Activated naive CD4-positive, alpha-beta T cell treated with anti-CD3 and anti-CD28 coated beads, Interleukin-2, amount 10 ng/mL, durations not matched to agents 7 days and 5 days (primary cell): ENCODE data around the gene PHACTR1.

ENCODE experiments used
- CTCF ChIA-PET: fragments of 350-600 bp; sonication (Branson Sonifier 250); formaldehyde crosslinking; loops from one replicate; lab custom pipeline; 2021; ENCODE audit warnings: antibody characterized with exemption; lab: Charles Lee
- DNase-seq: peaks from one replicate; pipeline ENCODE4 v3.0.0-alpha.2; 2020
- H3K27ac Mint-ChIP-seq: one replicate; pipeline ENCODE4 v1.8.0; 2021; ENCODE audit warnings: mild to moderate bottlenecking, moderate library complexity, mixed read lengths
- H3K27me3 Mint-ChIP-seq: one replicate; pipeline ENCODE4 v1.8.0; 2021; ENCODE audit warnings: mild to moderate bottlenecking, mixed read lengths
- H3K36me3 Mint-ChIP-seq: one replicate; pipeline ENCODE4 v1.8.0; 2021; ENCODE audit warnings: mixed read lengths
- H3K4me1 Mint-ChIP-seq: one replicate; pipeline ENCODE4 v1.8.0; 2021; ENCODE audit warnings: mixed read lengths
- H3K4me3 Mint-ChIP-seq: one replicate; pipeline ENCODE4 v1.8.0; 2021; ENCODE audit warnings: mild to moderate bottlenecking, moderate library complexity, mixed read lengths
- H3K9me3 Mint-ChIP-seq: one replicate; pipeline ENCODE4 v1.8.0; 2021; ENCODE audit warnings: mixed read lengths

PHACTR1 gene

DNA sequence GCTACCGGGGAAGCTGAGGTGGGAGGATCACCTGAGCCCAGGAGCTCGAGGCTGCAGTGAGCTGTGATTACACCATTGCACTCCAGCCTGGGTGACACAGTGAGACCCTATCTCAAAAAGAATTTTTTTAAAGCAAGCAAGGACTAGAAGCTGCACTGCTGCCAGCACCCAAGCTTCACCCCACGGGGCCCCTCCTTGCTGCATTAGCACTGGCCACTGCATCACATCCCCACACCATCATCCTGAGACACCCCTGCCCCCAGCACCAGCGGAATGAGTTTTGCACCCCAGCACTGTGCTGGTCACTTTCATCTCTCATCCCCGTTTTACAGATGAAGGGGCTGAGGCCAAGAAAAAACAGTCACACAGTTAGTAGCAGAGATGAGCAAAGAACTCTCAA, 580.8 kb downstream of the PHACTR1 start:
- CTCF ChIA-PET = interaction anchor here (0.6 kb wide), 2 partner anchors 282 to 377 kb away, joined by 3 read pairs; no protein-coding TSS in a partner anchor
- DNase-seq = no peak
- Mint-ChIP-seq H3K9me3 (no peaks in the 10 kb centered on the region), H3K27me3 (no peaks in the 10 kb centered on the region), H3K4me3 (no peak overlapping the region), H3K4me1 (peaks cover 3% of the 10 kb centered on the region), H3K36me3 (peaks cover 25% of the 10 kb centered on the region), H3K27ac (no peak overlapping the region)

DNA sequence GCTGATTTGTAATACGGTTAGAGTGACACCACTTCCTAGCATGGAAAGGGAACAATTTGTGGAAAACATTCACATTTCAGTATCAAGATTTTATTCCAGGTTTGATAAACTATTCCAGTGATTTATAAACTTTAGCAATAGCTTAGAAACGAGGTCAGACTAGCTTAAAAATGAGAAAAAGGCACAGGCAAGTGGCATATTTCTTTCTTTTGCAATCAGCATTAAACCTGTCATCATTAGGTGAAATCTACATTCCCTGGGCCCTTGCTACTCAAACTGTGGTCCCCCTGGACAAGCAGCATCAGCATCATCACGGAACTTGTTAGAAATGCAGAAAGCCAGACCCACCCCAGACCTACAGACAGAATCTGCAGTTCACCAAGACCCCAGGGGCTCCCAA, 581.9 kb downstream of the PHACTR1 start:
- Mint-ChIP-seq H3K4me1 (peaks cover 13% of the 10 kb centered on the region), H3K9me3 (no peaks in the 10 kb centered on the region), H3K27me3 (no peaks in the 10 kb centered on the region), H3K4me3 (no peak overlapping the region), H3K36me3 (peaks cover 30% of the 10 kb centered on the region), H3K27ac (no peak overlapping the region)
- CTCF ChIA-PET = no interaction called here
- no peak for DNase-seq

DNA sequence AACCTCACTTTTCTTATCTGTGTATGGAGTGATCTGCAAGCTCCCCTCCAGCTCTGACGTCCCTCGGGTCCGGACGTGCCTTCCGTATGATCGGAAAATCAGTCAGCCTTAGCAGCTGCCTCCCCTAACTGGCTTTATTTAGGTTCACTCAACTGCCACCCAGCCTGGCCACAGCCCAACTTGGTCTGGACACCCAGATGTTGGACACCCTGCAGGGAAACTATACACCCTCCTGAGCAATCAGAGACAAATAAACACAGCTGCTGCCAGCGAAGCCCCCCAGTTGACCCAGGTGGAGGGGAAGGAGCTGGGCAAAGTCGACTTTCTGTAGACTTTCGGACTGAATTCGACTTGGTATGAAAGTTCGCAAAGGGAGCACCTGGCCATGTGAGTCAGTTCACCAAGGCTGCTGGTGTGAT, 582.8 kb downstream of the PHACTR1 start:
- DNase-seq = no peak
- H3K4me3 Mint-ChIP-seq = no peak overlapping the region
- H3K36me3 Mint-ChIP-seq = peaks cover 27% of the 10 kb centered on the region

DNA sequence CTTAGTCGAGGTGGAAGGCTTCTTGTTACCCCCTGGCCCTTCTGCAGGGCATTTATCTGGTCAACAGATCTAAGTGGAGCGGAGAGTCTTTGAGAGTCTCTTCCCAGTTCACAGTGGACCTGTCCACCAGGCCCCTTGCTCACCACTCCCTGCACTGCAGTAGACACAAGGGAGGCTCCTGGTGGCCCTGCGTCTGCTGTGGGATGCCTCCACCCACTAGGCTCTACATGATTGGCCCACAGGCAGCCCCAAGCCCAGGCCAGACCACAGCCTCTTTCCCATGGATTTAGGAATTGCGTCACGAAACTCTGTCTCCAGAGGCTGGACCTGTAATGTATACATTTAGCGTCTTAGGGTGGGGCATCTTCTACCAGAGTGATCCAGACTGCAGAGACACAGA, 583.4 kb downstream of the PHACTR1 start:
- CTCF ChIA-PET = no interaction called here
- no peaks in the 10 kb centered on the region for H3K9me3 Mint-ChIP-seq
- H3K27ac Mint-ChIP-seq = no peak overlapping the region
- H3K4me1 Mint-ChIP-seq = peaks cover 23% of the 10 kb centered on the region
- peaks cover 24% of the 10 kb centered on the region for H3K36me3 Mint-ChIP-seq
- H3K4me3 Mint-ChIP-seq = no peak overlapping the region
- DNase-seq = no peak
- H3K27me3 Mint-ChIP-seq = no peaks in the 10 kb centered on the region

More for the DNA sequence above, 582.8 kb downstream of the PHACTR1 start:
- Mint-ChIP-seq H3K27me3 (no peaks in the 10 kb centered on the region), H3K4me1 (peaks cover 21% of the 10 kb centered on the region), H3K9me3 (no peaks in the 10 kb centered on the region), H3K27ac (no peak overlapping the region)
- CTCF ChIA-PET = no interaction called here

DNA sequence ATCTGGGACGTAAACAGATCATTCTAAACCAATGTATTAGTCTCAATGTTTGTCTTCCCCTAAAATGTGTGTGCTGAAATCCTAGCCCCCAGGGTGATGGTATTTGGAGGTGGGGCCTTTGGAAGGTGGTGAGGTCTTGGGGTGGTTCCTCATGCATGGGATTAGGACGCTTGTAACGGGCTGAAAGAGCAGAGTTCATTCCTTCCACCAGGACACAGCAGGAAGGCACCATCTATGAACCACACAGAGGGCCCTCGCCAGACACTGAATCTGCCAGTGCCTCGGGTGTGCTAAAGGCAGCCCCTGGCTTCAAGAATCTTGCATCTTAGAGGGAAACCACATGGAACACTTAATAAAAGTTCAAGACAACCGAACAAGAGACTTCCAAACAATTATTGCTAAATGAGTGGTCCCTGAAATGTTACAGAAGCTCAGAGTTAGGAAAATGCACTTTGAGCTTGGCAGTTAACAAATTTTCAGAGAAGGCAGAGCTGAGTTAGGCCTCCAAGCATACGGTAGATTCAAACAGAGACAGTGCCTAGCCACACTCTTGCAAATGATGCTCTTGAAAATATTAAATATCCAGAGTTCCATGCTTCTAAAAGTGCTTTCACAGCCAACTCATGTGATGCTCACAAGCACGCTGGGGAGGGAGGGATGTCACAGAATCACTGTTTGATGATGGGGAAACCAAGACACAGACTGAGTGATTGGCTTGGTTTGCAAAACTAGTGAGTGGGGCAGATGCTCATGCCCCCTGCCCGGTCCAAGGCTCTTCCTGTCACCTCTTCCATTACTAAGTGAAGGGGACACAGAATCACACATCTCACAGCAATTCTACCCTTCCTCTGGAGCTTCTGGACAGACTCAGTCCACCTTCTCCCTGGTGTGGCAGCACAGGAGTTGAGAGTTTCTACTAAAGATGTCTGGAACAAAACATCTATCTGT, 584.4 kb downstream of the PHACTR1 start:
- Mint-ChIP-seq H3K27ac (no peak overlapping the region), H3K4me3 (no peak overlapping the region), H3K36me3 (peaks cover 22% of the 10 kb centered on the region), H3K9me3 (no peaks in the 10 kb centered on the region), H3K27me3 (no peaks in the 10 kb centered on the region), H3K4me1 (peaks cover 23% of the 10 kb centered on the region)
- CTCF ChIA-PET = no interaction called here
- no peak for DNase-seq

DNA sequence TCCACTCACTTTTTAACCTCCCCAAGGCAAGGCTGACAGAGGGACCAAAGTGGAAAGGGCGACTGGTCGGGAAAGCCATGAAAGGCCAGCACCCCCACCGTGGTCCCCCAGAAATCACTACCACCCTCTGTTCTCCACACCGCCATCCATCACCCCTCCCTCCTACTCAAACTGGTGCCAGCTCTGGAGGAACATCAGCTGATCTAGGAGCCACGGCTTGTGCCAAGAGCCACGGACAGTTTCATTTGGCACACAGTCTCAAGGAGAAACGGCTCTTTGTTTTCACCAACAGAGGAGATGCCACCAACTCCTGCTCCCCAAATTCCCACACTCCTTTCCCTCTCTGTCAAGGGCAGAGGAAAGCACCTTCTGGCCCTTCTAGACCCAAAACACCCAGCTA, 585.7 kb downstream of the PHACTR1 start:
- peak overlapping the region; percentile 80 for H3K27ac Mint-ChIP-seq
- DNase-seq = no peak
- H3K36me3 Mint-ChIP-seq = peaks cover 29% of the 10 kb centered on the region
- H3K4me1 Mint-ChIP-seq = peaks cover 23% of the 10 kb centered on the region
- no peaks in the 10 kb centered on the region for H3K27me3 Mint-ChIP-seq
- no peaks in the 10 kb centered on the region for H3K9me3 Mint-ChIP-seq
- no peak overlapping the region for H3K4me3 Mint-ChIP-seq
- CTCF ChIA-PET = interaction anchor here (1.3 kb wide), 1 partner anchor 29 kb away, joined by 9 read pairs; no protein-coding TSS in a partner anchor

DNA sequence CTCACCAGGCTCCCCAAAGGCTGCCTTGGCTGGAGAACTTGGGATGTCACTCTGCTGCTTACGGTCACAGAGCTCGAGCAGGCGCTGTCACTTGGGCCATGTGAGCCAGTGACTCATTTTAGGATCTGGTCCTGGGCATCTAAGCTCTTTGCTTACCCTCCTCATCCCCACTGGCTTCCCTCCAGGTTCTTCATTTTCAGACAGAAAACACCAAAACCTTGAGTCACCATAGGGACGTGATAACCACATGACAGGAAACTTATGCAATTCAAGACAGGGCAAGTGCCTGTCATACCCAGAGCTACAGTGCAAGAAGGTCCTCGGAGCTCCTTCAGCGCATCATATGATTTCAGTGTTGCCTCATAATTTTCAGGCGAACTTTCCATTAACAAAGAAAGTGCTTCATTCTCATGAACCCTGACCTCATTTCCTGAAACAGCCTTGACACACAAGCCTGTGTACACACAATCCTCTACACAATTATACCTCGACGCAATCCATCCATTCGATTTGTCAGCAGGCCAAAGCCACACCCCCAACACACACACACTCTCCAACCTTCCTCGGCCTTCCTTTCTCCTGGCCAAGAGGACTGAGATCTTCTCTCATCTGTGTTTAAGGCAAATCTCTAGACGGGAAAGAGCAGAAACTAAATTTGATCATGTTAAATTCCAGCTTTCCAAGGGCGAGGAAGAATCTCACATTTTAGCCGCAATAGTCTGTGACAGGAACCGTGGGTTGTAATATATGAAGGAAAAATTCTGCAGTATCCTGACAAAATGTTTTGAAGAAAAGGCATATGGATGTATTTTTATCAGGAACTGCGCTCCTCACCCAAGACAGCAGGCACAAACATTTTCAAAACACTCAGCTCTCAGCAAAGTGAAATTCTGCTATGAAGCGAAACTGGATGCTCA, 586.4 kb downstream of the PHACTR1 start:
- Mint-ChIP-seq H3K27ac (peak overlapping the region; percentile 80), H3K27me3 (no peaks in the 10 kb centered on the region), H3K4me3 (no peak overlapping the region), H3K36me3 (peaks cover 33% of the 10 kb centered on the region), H3K4me1 (peaks cover 23% of the 10 kb centered on the region), H3K9me3 (no peaks in the 10 kb centered on the region)
- DNase-seq = peak; percentile 37
- CTCF ChIA-PET = interaction anchor here (1.0 to 1.3 kb wide), 2 partner anchors 9 to 28 kb away, joined by 3 to 9 read pairs; no protein-coding TSS in a partner anchor

DNA sequence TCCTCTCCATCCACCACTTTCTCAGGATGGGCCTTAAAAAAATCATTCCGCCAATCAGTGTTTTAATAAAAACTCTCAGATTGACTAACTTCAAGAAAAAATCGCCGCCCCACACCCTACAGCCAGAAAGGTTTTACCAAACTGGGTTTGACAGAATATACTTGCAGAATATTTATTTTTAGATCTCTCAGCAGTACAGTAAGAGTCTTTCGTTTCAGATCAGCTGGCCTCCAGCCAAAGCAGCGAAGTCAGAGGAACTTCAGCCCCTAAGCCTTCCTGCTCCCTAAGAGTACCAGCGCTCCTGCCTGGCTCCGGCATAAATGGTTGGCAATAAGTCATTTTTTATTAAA, 587.1 kb downstream of the PHACTR1 start:
- Mint-ChIP-seq H3K36me3 (peaks cover 36% of the 10 kb centered on the region), H3K4me1 (peaks cover 23% of the 10 kb centered on the region), H3K27ac (no peak overlapping the region), H3K27me3 (no peaks in the 10 kb centered on the region), H3K9me3 (no peaks in the 10 kb centered on the region), H3K4me3 (no peak overlapping the region)
- DNase-seq = no peak
- CTCF ChIA-PET = interaction anchor here (1.0 to 1.3 kb wide), 2 partner anchors 10 to 27 kb away, joined by 3 to 9 read pairs; no protein-coding TSS in a partner anchor

DNA sequence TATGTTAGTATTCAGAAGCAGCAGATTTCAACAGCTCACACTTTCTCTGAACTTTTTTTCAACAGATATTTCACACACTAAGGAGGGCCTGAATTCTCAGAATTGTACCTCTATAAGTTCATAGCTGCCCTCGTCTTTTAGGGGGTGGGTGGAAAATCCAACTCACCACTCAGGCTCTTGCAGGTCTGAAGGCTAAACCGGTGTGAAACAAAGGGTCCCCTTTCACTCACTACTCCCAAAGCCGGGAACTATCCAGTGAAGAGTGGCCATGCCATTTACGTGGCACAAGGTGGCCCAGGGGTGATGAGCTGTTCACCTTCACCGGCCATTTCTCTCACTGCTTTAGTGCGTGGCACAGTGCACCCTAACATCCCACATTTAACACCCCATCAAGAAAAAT, 587.5 kb downstream of the PHACTR1 start:
- H3K4me3 Mint-ChIP-seq = no peak overlapping the region
- peaks cover 40% of the 10 kb centered on the region for H3K36me3 Mint-ChIP-seq
- H3K9me3 Mint-ChIP-seq = no peaks in the 10 kb centered on the region
- CTCF ChIA-PET = interaction anchor here (1.0 kb wide), 1 partner anchor 10 kb away, joined by 3 read pairs; no protein-coding TSS in a partner anchor
- no peaks in the 10 kb centered on the region for H3K27me3 Mint-ChIP-seq
- no peak for DNase-seq
- H3K4me1 Mint-ChIP-seq = peaks cover 23% of the 10 kb centered on the region
- no peak overlapping the region for H3K27ac Mint-ChIP-seq

DNA sequence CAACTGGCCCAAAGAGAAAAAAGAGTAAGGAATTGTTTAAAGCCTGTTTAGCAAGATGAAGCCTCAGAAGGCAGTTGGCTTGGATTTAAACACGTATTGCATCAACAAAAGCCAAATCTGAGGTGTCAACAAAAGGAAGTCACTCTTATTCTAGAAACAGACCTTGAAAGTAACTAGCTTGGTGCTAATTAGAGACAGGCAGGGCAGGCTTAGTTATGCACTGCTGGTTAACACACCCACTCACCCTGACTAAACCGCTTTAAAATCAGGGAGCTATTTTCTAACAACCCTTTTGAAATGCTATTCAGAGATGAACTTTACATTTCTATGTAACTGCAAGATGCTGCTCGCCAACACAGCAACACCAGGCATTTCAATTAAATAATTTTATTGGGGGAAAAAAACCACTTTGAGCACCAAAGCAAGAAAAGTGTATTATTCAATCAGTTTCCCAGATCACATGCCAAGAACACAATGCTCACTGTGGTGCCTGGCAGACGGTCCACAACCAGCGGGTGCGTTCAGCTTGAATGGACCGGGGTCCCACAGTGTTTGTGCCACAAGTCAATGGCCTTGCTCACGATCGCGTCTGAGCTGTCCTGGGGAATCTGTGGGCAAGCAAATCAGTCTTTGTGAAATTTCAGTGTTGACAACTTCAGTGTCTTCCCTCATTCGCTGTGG, 588.2 kb downstream of the PHACTR1 start:
- H3K4me3 Mint-ChIP-seq = no peak overlapping the region
- CTCF ChIA-PET = interaction anchor here (1.0 kb wide), 1 partner anchor 11 kb away, joined by 3 read pairs; no protein-coding TSS in a partner anchor
- no peak for DNase-seq
- H3K9me3 Mint-ChIP-seq = no peaks in the 10 kb centered on the region
- peaks cover 23% of the 10 kb centered on the region for H3K4me1 Mint-ChIP-seq
- no peak overlapping the region for H3K27ac Mint-ChIP-seq
- no peaks in the 10 kb centered on the region for H3K27me3 Mint-ChIP-seq
- peaks cover 44% of the 10 kb centered on the region for H3K36me3 Mint-ChIP-seq

DNA sequence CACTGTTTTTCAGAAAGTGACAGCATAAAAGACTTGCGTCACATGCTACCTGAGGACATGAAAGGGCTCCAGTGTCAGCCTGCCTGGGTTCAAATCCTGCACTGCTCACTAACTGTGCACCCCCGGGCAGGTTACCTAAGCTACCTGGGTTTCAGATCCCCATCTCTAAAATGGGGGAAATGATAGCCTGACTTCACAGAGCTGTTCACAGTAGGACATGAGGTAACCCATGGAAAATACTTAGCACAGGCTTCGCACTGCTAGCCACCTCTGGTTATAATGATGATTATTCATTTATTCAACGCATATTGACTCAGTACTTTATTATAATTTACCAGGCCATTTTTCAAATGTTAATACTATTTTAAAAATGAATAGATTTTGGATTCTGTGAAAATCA, 588.7 kb downstream of the PHACTR1 start:
- H3K4me3 Mint-ChIP-seq = no peak overlapping the region
- peaks cover 46% of the 10 kb centered on the region for H3K36me3 Mint-ChIP-seq
- CTCF ChIA-PET = no interaction called here
- peaks cover 23% of the 10 kb centered on the region for H3K4me1 Mint-ChIP-seq
- H3K9me3 Mint-ChIP-seq = no peaks in the 10 kb centered on the region
- DNase-seq = no peak
- H3K27me3 Mint-ChIP-seq = no peaks in the 10 kb centered on the region
- H3K27ac Mint-ChIP-seq = no peak overlapping the region

DNA sequence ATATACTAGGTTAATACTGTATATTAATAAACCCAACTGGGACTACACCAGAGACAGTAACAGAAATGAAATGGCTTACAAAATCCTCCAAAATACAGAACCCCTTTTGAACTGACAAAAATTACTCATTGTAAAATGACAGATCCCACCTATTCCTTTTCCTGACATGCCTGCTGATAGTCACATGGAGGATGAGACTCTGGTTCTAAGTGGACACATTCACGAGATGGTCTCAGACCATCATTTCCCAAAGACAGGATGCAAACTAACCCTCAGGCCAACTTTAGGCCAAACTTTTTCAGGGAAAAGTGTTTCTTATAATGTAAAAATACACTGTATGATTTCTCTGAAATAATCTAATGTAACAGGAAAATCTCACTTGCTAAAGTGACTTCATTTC, 589.2 kb downstream of the PHACTR1 start:
- H3K9me3 Mint-ChIP-seq = no peaks in the 10 kb centered on the region
- CTCF ChIA-PET = no interaction called here
- DNase-seq = no peak
- no peak overlapping the region for H3K27ac Mint-ChIP-seq
- H3K4me1 Mint-ChIP-seq = peaks cover 23% of the 10 kb centered on the region
- H3K36me3 Mint-ChIP-seq = peaks cover 45% of the 10 kb centered on the region
- H3K27me3 Mint-ChIP-seq = no peaks in the 10 kb centered on the region
- no peak overlapping the region for H3K4me3 Mint-ChIP-seq

DNA sequence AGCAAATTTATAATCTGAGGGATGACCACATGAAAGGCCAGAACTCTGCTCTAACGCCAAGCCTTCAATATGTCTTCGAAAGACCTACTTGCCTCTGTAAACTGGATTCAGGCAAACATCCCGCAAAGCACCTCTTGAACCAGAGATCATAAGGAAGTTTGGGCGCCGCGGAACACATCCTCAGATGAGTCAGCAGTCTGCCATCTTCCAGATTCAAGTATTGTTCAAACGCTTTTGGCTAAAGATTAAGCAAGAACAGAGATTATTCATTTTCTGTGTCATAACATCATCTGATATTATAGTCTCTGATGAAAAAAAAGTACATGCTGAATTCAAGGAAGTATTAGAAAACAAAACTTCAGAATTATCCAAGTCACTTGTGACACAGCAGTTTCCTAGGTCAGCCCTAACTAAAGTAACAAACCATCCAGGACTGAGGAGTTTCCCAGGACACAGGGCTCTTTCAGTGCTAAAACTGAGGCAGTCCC, 591.0 kb downstream of the PHACTR1 start:
- no peak for DNase-seq
- H3K4me3 Mint-ChIP-seq = no peak overlapping the region
- CTCF ChIA-PET = no interaction called here

More for the DNA sequence above, 591.0 kb downstream of the PHACTR1 start:
- Mint-ChIP-seq H3K4me1 (peaks cover 18% of the 10 kb centered on the region), H3K27ac (no peak overlapping the region), H3K9me3 (no peaks in the 10 kb centered on the region), H3K36me3 (peaks cover 50% of the 10 kb centered on the region), H3K27me3 (no peaks in the 10 kb centered on the region)
